ENCODE measurements around the gene FCRLA. TPM values are rescaled to one million over a fixed set of nuclear protein-coding genes. Genes with fewer than 3 reads are reported as not detected.

Gene FCRLA
- total RNA-seq, 1 experiment from 2014 or later, result 0.15 TPM

DNA sequence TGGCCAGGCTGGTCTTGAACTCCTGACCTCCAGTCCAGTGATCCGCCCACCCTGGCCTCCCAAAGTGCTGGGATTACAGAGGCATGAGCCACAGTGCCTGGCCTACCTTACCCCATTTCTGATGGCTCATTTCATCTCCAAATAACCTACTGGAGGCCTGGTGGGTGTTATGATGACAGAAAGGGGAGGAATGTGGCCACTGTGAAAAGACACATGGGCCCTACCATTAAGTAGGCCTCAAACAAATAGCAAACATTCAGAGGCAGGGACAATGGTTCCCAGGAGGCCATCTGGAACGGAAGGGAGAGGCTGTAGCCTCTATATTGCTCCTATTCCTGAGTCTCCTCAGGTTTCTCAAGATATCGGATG is 932 bp upstream of the FCRLA start (continued):
- no peak for TF ChIP-seq STAT6 (CRISPR knock-in tag; conservative IDR thresholded peaks at IDR 0.05; ENCODE audit: low read depth)
- no peak for TF ChIP-seq CREM (CRISPR knock-in tag; IDR thresholded peaks at IDR 0.05)
- no peak for TF ChIP-seq MLX (CRISPR knock-in tag; IDR thresholded peaks at IDR 0.05)
- no peak for TF ChIP-seq NR3C1 (CRISPR knock-in tag; conservative IDR thresholded peaks at IDR 0.05; ENCODE audit: low read depth)
- no peak for TF ChIP-seq ZMAT4 (CRISPR knock-in tag; IDR thresholded peaks at IDR 0.05)
- TF ChIP-seq MAX (CRISPR knock-in tag; IDR thresholded peaks at IDR 0.05), result no peak
- TF ChIP-seq RELA (CRISPR knock-in tag; IDR thresholded peaks at IDR 0.05; ENCODE audit: borderline replicate concordance), result no peak
- TF ChIP-seq ZNF512 (CRISPR knock-in tag; IDR thresholded peaks at IDR 0.05; ENCODE audit: borderline replicate concordance), result no peak
- no peak for TF ChIP-seq ZNF232 (CRISPR knock-in tag; IDR thresholded peaks at IDR 0.05)
- TF ChIP-seq, protein P1, sequence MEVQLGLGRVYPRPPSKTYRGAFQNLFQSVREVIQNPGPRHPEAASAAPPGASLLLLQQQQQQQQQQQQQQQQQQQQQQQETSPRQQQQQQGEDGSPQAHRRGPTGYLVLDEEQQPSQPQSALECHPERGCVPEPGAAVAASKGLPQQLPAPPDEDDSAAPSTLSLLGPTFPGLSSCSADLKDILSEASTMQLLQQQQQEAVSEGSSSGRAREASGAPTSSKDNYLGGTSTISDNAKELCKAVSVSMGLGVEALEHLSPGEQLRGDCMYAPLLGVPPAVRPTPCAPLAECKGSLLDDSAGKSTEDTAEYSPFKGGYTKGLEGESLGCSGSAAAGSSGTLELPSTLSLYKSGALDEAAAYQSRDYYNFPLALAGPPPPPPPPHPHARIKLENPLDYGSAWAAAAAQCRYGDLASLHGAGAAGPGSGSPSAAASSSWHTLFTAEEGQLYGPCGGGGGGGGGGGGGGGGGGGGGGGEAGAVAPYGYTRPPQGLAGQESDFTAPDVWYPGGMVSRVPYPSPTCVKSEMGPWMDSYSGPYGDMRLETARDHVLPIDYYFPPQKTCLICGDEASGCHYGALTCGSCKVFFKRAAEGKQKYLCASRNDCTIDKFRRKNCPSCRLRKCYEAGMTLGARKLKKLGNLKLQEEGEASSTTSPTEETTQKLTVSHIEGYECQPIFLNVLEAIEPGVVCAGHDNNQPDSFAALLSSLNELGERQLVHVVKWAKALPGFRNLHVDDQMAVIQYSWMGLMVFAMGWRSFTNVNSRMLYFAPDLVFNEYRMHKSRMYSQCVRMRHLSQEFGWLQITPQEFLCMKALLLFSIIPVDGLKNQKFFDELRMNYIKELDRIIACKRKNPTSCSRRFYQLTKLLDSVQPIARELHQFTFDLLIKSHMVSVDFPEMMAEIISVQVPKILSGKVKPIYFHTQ (CRISPR knock-in tag; IDR thresholded peaks at IDR 0.05), result no peak
- no peak for TF ChIP-seq ESRRA (CRISPR knock-in tag; IDR thresholded peaks at IDR 0.05; ENCODE audit: borderline replicate concordance)
- no peak for TF ChIP-seq ZBTB21 (CRISPR knock-in tag; IDR thresholded peaks at IDR 0.05; ENCODE audit: borderline replicate concordance)

DNA sequence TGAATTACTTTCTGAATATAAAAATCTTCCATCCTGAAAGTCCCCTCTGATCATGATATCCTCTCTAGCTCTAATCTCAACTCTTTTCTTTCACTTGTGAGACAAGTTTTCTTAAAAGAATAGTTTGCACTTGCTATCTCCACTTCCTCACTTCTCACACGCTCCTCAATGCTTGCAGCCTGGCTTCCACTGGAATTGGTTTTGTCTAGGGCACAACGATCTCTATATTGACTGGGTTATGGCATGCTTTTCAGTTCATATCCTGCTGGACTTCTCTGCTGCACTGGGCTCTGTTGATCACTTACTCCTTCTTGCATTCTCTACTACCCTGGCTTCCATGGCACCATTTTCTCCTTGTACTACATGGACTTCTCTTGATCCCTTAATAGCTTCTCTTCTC is 474 bp downstream of the FCRLA start:
- POLR2A ChIA-PET, result no interaction called here
- Mint-ChIP-seq H3K4me3 (no peak overlapping the region), H3K36me3 (no peaks in the 10 kb centered on the region)
- TF ChIP-seq ZNF121 (CRISPR knock-in tag; IDR thresholded peaks at IDR 0.05) (no peak), JAZF1 (CRISPR knock-in tag; IDR thresholded peaks at IDR 0.05) (no peak), MLX (CRISPR knock-in tag; IDR thresholded peaks at IDR 0.05) (no peak), OVOL2 (CRISPR knock-in tag; IDR thresholded peaks at IDR 0.05; ENCODE audit: borderline replicate concordance) (no peak), GABPB1 (CRISPR knock-in tag; IDR thresholded peaks at IDR 0.05) (no peak), TEAD4 (CRISPR knock-in tag; IDR thresholded peaks at IDR 0.05) (no peak), ZMAT4 (CRISPR knock-in tag; IDR thresholded peaks at IDR 0.05) (no peak), ESRRA (CRISPR knock-in tag; IDR thresholded peaks at IDR 0.05; ENCODE audit: borderline replicate concordance) (no peak), NFATC4 (CRISPR knock-in tag; IDR thresholded peaks at IDR 0.05) (no peak), FOXK1 (CRISPR knock-in tag; IDR thresholded peaks at IDR 0.05) (no peak)
- TF ChIP-seq, protein P2, sequence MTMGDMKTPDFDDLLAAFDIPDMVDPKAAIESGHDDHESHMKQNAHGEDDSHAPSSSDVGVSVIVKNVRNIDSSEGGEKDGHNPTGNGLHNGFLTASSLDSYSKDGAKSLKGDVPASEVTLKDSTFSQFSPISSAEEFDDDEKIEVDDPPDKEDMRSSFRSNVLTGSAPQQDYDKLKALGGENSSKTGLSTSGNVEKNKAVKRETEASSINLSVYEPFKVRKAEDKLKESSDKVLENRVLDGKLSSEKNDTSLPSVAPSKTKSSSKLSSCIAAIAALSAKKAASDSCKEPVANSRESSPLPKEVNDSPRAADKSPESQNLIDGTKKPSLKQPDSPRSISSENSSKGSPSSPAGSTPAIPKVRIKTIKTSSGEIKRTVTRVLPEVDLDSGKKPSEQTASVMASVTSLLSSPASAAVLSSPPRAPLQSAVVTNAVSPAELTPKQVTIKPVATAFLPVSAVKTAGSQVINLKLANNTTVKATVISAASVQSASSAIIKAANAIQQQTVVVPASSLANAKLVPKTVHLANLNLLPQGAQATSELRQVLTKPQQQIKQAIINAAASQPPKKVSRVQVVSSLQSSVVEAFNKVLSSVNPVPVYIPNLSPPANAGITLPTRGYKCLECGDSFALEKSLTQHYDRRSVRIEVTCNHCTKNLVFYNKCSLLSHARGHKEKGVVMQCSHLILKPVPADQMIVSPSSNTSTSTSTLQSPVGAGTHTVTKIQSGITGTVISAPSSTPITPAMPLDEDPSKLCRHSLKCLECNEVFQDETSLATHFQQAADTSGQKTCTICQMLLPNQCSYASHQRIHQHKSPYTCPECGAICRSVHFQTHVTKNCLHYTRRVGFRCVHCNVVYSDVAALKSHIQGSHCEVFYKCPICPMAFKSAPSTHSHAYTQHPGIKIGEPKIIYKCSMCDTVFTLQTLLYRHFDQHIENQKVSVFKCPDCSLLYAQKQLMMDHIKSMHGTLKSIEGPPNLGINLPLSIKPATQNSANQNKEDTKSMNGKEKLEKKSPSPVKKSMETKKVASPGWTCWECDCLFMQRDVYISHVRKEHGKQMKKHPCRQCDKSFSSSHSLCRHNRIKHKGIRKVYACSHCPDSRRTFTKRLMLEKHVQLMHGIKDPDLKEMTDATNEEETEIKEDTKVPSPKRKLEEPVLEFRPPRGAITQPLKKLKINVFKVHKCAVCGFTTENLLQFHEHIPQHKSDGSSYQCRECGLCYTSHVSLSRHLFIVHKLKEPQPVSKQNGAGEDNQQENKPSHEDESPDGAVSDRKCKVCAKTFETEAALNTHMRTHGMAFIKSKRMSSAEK (CRISPR knock-in tag; IDR thresholded peaks at IDR 0.05; ENCODE audit: borderline replicate concordance), result no peak

More for the DNA sequence above, 474 bp downstream of the FCRLA start:
- DNase-seq (ENCODE audit: low spot score) (no peak), ATAC-seq (no peak)
- no peaks in the 10 kb centered on the region; the same call in 1 of the 2 replicates for H3K27me3 Mint-ChIP-seq (ENCODE audit: low read depth)
- peaks cover 11% of the 10 kb centered on the region for H3K4me1 Mint-ChIP-seq
- no peaks in the 10 kb centered on the region for H3K9me3 Mint-ChIP-seq
- CTCF ChIA-PET, result no interaction called here
- no peak overlapping the region for H3K27ac Mint-ChIP-seq
